ENCODE results near the gene NAB2. TPM values are rescaled to one million over a fixed set of nuclear protein-coding genes. Genes with fewer than 3 reads are reported as not detected.

The NAB2 gene
- total and polyA plus RNA-seq, 2 of the 8 experiments (the other 6 are each of a cell fraction or from before 2014, with no cell fraction given), result 20.9 to 23.5 TPM

GRCh38 chr12:57123813-57124212, 34.9 kb downstream of the NAB2 start:
- no peak for FAIRE-seq
- no peak for TF ChIP-seq NANOG (IDR thresholded peaks at IDR 0.05; ENCODE audit: insufficient read depth, low read depth, low read length, poor library complexity, severe bottlenecking)
- no peak for TF ChIP-seq BCL11A (IDR thresholded peaks at IDR 0.05; ENCODE audit: low read depth in 2 of 2, low read length in 2 of 2)
- TF ChIP-seq TBP (IDR thresholded peaks at IDR 0.05; ENCODE audit: low read depth, low read length), result no peak
- no peak for TF ChIP-seq ATF2 (IDR thresholded peaks at IDR 0.05; ENCODE audit: low read length)
- no peak for TF ChIP-seq JUN (IDR thresholded peaks at IDR 0.05; ENCODE audit: low read depth, low read length)
- no peak for TF ChIP-seq POU5F1 (IDR thresholded peaks at IDR 0.05; ENCODE audit: low read depth, low read length)
- no peak for TF ChIP-seq E2F6 (IDR thresholded peaks at IDR 0.05)
- TF ChIP-seq ASH2L (IDR thresholded peaks at IDR 0.05; ENCODE audit: low read length), result no peak
- no peak for TF ChIP-seq SIX5 (IDR thresholded peaks at IDR 0.05; ENCODE audit: low read depth, low read length)
- no peak for TF ChIP-seq NRF1 (IDR thresholded peaks at IDR 0.05; ENCODE audit: low read depth, low read length)
- no peak for TF ChIP-seq KDM5A (IDR thresholded peaks at IDR 0.05; ENCODE audit: low read length)
- no peak for TF ChIP-seq EP300 (IDR thresholded peaks at IDR 0.05; ENCODE audit: borderline replicate concordance in 1 of 2, low read depth in 2 of 2, low read length in 2 of 2)

More at GRCh38 chr12:57123813-57124212, 34.9 kb downstream of the NAB2 start:
- no peak overlapping the region for H3K56ac ChIP-seq (replicated peaks; ENCODE audit: insufficient read length, low read depth, low read length)
- H3K4ac ChIP-seq (replicated peaks; ENCODE audit: insufficient read length, low read depth, low read length), result no peak overlapping the region
- 68% methylated on average over 2 of the region's 2 CpGs; no CpG with 5 or more reads in 1 of the 2 experiments for WGBS, 2 experiments (ENCODE audit: extremely low coverage in 1 of 2, insufficient coverage in 1 of 2, insufficient read length in 1 of 2, insufficient replicate concordance in 2 of 2, low coverage in 1 of 2, low lambda C conversion rate in 2 of 2, missing lambda C conversion rate in 1 of 2)
- H2AK5ac ChIP-seq (ENCODE audit: low read depth, low read length), result no peak overlapping the region
- H3K14ac ChIP-seq (ENCODE audit: insufficient read length), result no peak overlapping the region
- H3K9ac ChIP-seq (replicated peaks in 1 of 4; ENCODE audit: extremely low read depth in 1 of 4, low read depth in 3 of 4, low read length in 3 of 4), result no peak overlapping the region
- H4K91ac ChIP-seq (replicated peaks; ENCODE audit: insufficient read length, low read length), result no peak overlapping the region
- no peak overlapping the region for H3K23ac ChIP-seq (ENCODE audit: insufficient read length)
- H2BK12ac ChIP-seq (ENCODE audit: low read depth, low read length), result no peak overlapping the region
- H3K36me3 ChIP-seq (ENCODE audit: control insufficient read depth in 2 of 4, insufficient read depth in 4 of 4, low read length in 3 of 4), result no peaks in the 10 kb centered on the region
- no peak overlapping the region for H2BK120ac ChIP-seq (replicated peaks; ENCODE audit: low read depth, low read length)
- H3K9me3 ChIP-seq (ENCODE audit: insufficient read depth in 2 of 2, low read depth in 1 of 2, low read length in 1 of 2), result no peaks in the 10 kb centered on the region
- H4K5ac ChIP-seq (ENCODE audit: insufficient read length, low read depth, low read length), result no peak overlapping the region
- peaks cover 6% of the 10 kb centered on the region; the same call in 1 of the 2 replicates for H3K23me2 ChIP-seq (ENCODE audit: low read depth, low read length)
- H3K79me1 ChIP-seq (ENCODE audit: low read depth, low read length), result no peaks in the 10 kb centered on the region
- no peak overlapping the region for H2BK5ac ChIP-seq (ENCODE audit: low read depth, low read length)
- H3K18ac ChIP-seq (ENCODE audit: extremely low read depth, low read length), result no peak overlapping the region
- no peak overlapping the region for H2BK15ac ChIP-seq (ENCODE audit: low read length)
- H4K8ac ChIP-seq (ENCODE audit: extremely low read depth, insufficient read depth, low read length), result no peak overlapping the region
- no peak for DNase-seq (ENCODE audit: low read depth in 1 of 2, low spot score in 2 of 2)
- no peaks in the 10 kb centered on the region for H3K27me3 ChIP-seq (replicated peaks in 1 of 4; ENCODE audit: control insufficient read depth in 3 of 4, extremely low read depth in 1 of 4, insufficient read depth in 3 of 4, low read length in 3 of 4)
- H2AFZ ChIP-seq (ENCODE audit: low read length), result no peak overlapping the region
- no peak overlapping the region for H3K27ac ChIP-seq (ENCODE audit: low read depth, low read length)
- no peaks in the 10 kb centered on the region for H4K20me1 ChIP-seq (replicated peaks in 1 of 2; ENCODE audit: control insufficient read depth in 1 of 2, insufficient read depth in 2 of 2, low read length in 2 of 2)
- ChIA-PET CTCF (ENCODE audit: partially characterized antibody) (interaction anchor here (0.8 to 19.8 kb wide), 42 partner anchors 8 to 391 kb away, joined by 3 to 305 read pairs (median 6); partner anchors contain the start of genes LRP1-AS, NEMP1 and STAT6), POLR2A (ENCODE audit: partially characterized antibody) (interaction anchor here (0.7 to 2.8 kb wide), 13 partner anchors 8 to 113 kb away, joined by 3 to 9 read pairs (median 3); a partner anchor contains a TSS)
- no peak overlapping the region for H3K4me2 ChIP-seq (ENCODE audit: insufficient read depth in 1 of 2, low read depth in 2 of 2, low read length in 2 of 2)
- peaks cover 0 to 5% (median 4%) of the 10 kb centered on the region in 4 experiments; a peak in 4 of 7 replicates for H3K4me1 ChIP-seq (replicated peaks in 1 of 4; ENCODE audit: control insufficient read depth in 3 of 4, insufficient read depth in 4 of 4, low read length in 3 of 4)
- H3K79me2 ChIP-seq (ENCODE audit: control insufficient read depth in 1 of 2, insufficient read depth in 2 of 2, low read length in 2 of 2), result no peaks in the 10 kb centered on the region
- H3K4me3 ChIP-seq (ENCODE audit: extremely low read depth in 1 of 4, insufficient read depth in 2 of 4, low read depth in 3 of 4, low read length in 4 of 4), result no peak overlapping the region
- H2BK20ac ChIP-seq (ENCODE audit: low read length), result no peak overlapping the region
